H9 (cell line): ENCODE measurements around the gene IFNG-AS1. TPM values are rescaled to one million over a fixed set of nuclear protein-coding genes. Genes with fewer than 3 reads are reported as not detected.

Experiments used
- DNase-seq: peaks from one replicate; pipeline ENCODE4 v3.0.0-alpha.2; 2017
- H2AFZ ChIP-seq: one replicate; pipeline ENCODE4 v1.6.1; 2013; ENCODE audit warnings: mild to moderate bottlenecking, low read length, control low read depth, moderate library complexity
- H2AK5ac ChIP-seq: 2 replicates; pipeline ENCODE4 v1.6.1; 2013; ENCODE audit warnings: low read length, control low read depth, mixed read lengths; ENCODE audit not compliant: insufficient read length
- H2BK120ac ChIP-seq: one replicate; pipeline ENCODE4 v1.6.1; 2013; ENCODE audit warnings: low read depth, mild to moderate bottlenecking, low read length, control low read depth, inconsistent platforms; ENCODE audit not compliant: poor library complexity, severe bottlenecking
- H2BK12ac ChIP-seq: 2 replicates; pipeline ENCODE4 v1.6.1; 2013; ENCODE audit warnings: low read length, control low read depth, mixed read lengths, low read depth; ENCODE audit not compliant: insufficient read length
- H2BK15ac ChIP-seq: 2 replicates; pipeline ENCODE4 v1.6.1; 2013; ENCODE audit warnings: low read depth, low read length, control low read depth
- H2BK20ac ChIP-seq: one replicate; pipeline ENCODE4 v1.6.1; 2013; ENCODE audit warnings: low read depth, mild to moderate bottlenecking, low read length, control low read depth, inconsistent platforms; ENCODE audit not compliant: poor library complexity, severe bottlenecking
- H2BK5ac ChIP-seq: 2 replicates; pipeline ENCODE4 v1.6.1; 2013; ENCODE audit warnings: low read length, control low read depth, mixed read lengths; ENCODE audit not compliant: insufficient read length
- H3K14ac ChIP-seq: 2 replicates; pipeline ENCODE4 v1.6.1; 2013; ENCODE audit warnings: low read length, control low read depth; ENCODE audit not compliant: insufficient read depth
- H3K18ac ChIP-seq: 2 replicates; pipeline ENCODE4 v1.6.1; 2013; ENCODE audit warnings: low read depth, mild to moderate bottlenecking, mixed read lengths, low read length, control low read depth; ENCODE audit not compliant: insufficient read length
- H3K23ac ChIP-seq: 2 replicates; pipeline ENCODE4 v1.6.1; 2013; ENCODE audit warnings: low read length, control low read depth, mixed read lengths, low read depth; ENCODE audit not compliant: insufficient read length
- H3K23me2 ChIP-seq: 2 replicates; pipeline ENCODE4 v1.6.1; 2013; ENCODE audit warnings: low read depth, mild to moderate bottlenecking, mixed read lengths, low read length, control low read depth; ENCODE audit not compliant: insufficient read length, poor library complexity, severe bottlenecking
- H3K27ac ChIP-seq: 2 replicates; pipeline ENCODE4 v1.5.1; 2013; ENCODE audit warnings: low read length, control low read depth, mixed read lengths, low read depth; ENCODE audit not compliant: insufficient read length
- H3K27me3 ChIP-seq: 2 replicates; pipeline ENCODE4 v1.6.1; 2013; ENCODE audit warnings: low read length, control low read depth, inconsistent platforms; ENCODE audit not compliant: insufficient read depth
- H3K4ac ChIP-seq: 2 replicates; pipeline ENCODE4 v1.6.1; 2013; ENCODE audit warnings: low read depth, mild to moderate bottlenecking, control low read depth, inconsistent platforms, low read length, moderate library complexity
- H3K4me1 ChIP-seq: 2 replicates; pipeline ENCODE4 v1.6.1; 2013; ENCODE audit warnings: low read length, control low read depth, inconsistent platforms; ENCODE audit not compliant: insufficient read depth
- H3K4me2 ChIP-seq: 2 replicates; pipeline ENCODE4 v1.6.1; 2013; ENCODE audit warnings: low read length, control low read depth, mixed read lengths; ENCODE audit not compliant: insufficient read length, insufficient read depth
- H3K56ac ChIP-seq: 2 replicates; pipeline ENCODE4 v1.6.1; 2013; ENCODE audit warnings: low read depth, mild to moderate bottlenecking, mixed read lengths, low read length, control low read depth; ENCODE audit not compliant: insufficient read length
- H3K79me1 ChIP-seq: 2 replicates; pipeline ENCODE4 v1.6.1; 2013; ENCODE audit warnings: low read depth, mild to moderate bottlenecking, moderate library complexity, low read length, control low read depth, inconsistent platforms; ENCODE audit not compliant: insufficient read depth, poor library complexity, severe bottlenecking
- H3K79me2 ChIP-seq: 2 replicates; pipeline ENCODE4 v1.6.1; 2013; ENCODE audit warnings: low read length, control low read depth, inconsistent platforms; ENCODE audit not compliant: insufficient read depth
- H3K9ac ChIP-seq: 2 replicates; pipeline ENCODE4 v1.6.1; 2013; ENCODE audit warnings: low read length, control low read depth, mixed read lengths; ENCODE audit not compliant: insufficient read length; ENCODE audit errors: extremely low read depth
- H3K9me3 ChIP-seq: one replicate; pipeline ENCODE4 v1.6.1; 2013; ENCODE audit warnings: low read depth, low read length, inconsistent platforms; ENCODE audit not compliant: control insufficient read depth
- H3T11ph ChIP-seq: one replicate; pipeline ENCODE4 v1.6.1; 2013; ENCODE audit warnings: mild to moderate bottlenecking, low read length, control low read depth, inconsistent platforms
- H4K20me1 ChIP-seq: one replicate; pipeline ENCODE4 v1.6.1; 2013; ENCODE audit not compliant: control insufficient read depth, insufficient read length, insufficient read depth
- H4K5ac ChIP-seq: 2 replicates; pipeline ENCODE4 v1.6.1; 2013; ENCODE audit warnings: low read depth, mild to moderate bottlenecking, mixed read lengths, low read length, control low read depth; ENCODE audit not compliant: insufficient read length
- H4K8ac ChIP-seq: replicated peaks from 2 replicates; pipeline ENCODE4 v1.6.1; 2013; ENCODE audit warnings: low read length, control low read depth, mixed read lengths, low read depth; ENCODE audit not compliant: insufficient read length
- H4K91ac ChIP-seq: 2 replicates; pipeline ENCODE4 v1.6.1; 2013; ENCODE audit warnings: low read depth, mild to moderate bottlenecking, moderate library complexity, mixed read lengths, low read length, control low read depth; ENCODE audit not compliant: insufficient read length
- H3K27ac Mint-ChIP-seq, 3 experiments: 2 replicates in 2 of 3; 3 replicates in 1 of 3; pipeline ENCODE4 v1.8.0; 2020 to 2021; ENCODE audit warnings: mixed read lengths in 3 of 3, mild to moderate bottlenecking in 1 of 3, moderate library complexity in 1 of 3
- H3K27me3 Mint-ChIP-seq: 2 replicates; pipeline ENCODE4 v1.8.0; 2021; ENCODE audit warnings: low read depth, mild to moderate bottlenecking, moderate library complexity, mixed read lengths
- H3K36me3 Mint-ChIP-seq, 3 experiments: 2 replicates in 2 of 3; 3 replicates in 1 of 3; pipeline ENCODE4 v1.8.0; 2020 to 2021; ENCODE audit warnings: low read depth in 3 of 3, mixed read lengths in 3 of 3; ENCODE audit not compliant: insufficient read depth in 1 of 3
- H3K4me1 Mint-ChIP-seq, 2 experiments: 2 replicates each; pipeline ENCODE4 v1.8.0; 2020; ENCODE audit warnings: mixed read lengths in 2 of 2
- H3K4me3 Mint-ChIP-seq, 2 experiments: 2 replicates in 1 of 2; 3 replicates in 1 of 2; pipeline ENCODE4 v1.8.0; 2020 to 2021; ENCODE audit warnings: mild to moderate bottlenecking in 2 of 2, mixed read lengths in 2 of 2, moderate library complexity in 1 of 2
- H3K9me3 Mint-ChIP-seq, 2 experiments: 2 replicates in 1 of 2; 3 replicates in 1 of 2; pipeline ENCODE4 v1.8.0; 2020; ENCODE audit warnings: mild to moderate bottlenecking in 2 of 2, mixed read lengths in 2 of 2, moderate library complexity in 1 of 2
- WGBS: extraction: QIAGEN DNeasy Blood & Tissue Kit; methylation state at CpG from one replicate; pipeline ENCODE4 v1.1.7; 2013; ENCODE audit warnings: missing lambda C conversion rate, low lambda C conversion rate, mixed read lengths; ENCODE audit not compliant: insufficient read length; ENCODE audit errors: extremely low coverage; 5-methylcytosine and 5-hydroxymethylcytosine counted together
- total RNA-seq: library from RNA; stranded (reverse); gene quantifications from 2 replicates; pipeline ENCODE4 v1.2.1, GENCODE V29; 2021
- TF ChIP-seq, protein P1 (sequence below): fragments of 200-600 bp; sonication (generic); conservative IDR thresholded peaks from 3 replicates; pipeline ENCODE4 v1.8.0; 2021; ENCODE audit warnings: antibody characterized with exemption, mild to moderate bottlenecking

Gene IFNG-AS1
- total RNA-seq, 1 experiment from 2014 or later = not detected

DNA sequence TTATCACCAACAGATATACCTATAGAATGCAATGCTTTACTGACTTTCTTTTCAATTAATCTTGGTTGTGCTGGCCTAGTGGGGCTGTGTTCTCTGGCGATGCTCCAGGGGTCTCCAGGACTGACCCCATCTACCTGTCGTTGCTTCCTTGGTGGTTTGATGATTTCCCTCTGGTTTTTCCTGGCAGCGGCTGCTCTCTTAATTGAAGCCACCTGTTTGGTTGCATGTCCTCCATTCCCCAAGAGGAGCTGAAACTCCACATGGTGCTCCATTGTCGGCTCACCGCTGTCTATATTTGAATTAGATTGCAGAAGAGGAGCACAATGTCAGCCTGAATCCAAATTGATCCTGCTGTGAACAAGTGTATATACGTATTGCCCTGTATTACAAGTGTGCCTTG, 7.1 kb upstream of the IFNG-AS1 start:
- Histone ChIP-seq H3K27me3 (no peaks in the 10 kb centered on the region), H2BK12ac (no peak overlapping the region), H3K14ac (no peak overlapping the region), H3K79me2 (no peaks in the 10 kb centered on the region), H4K20me1 (no peaks in the 10 kb centered on the region), H2BK120ac (no peak overlapping the region), H3K9me3 (no peaks in the 10 kb centered on the region), H2AFZ (no peak overlapping the region), H2BK20ac (no peak overlapping the region), H3K79me1 (no peaks in the 10 kb centered on the region), H3K18ac (no peak overlapping the region), H2BK5ac (no peak overlapping the region), H3K27ac (no peak overlapping the region), H2AK5ac (no peak overlapping the region), H4K8ac (no peak overlapping the region), H2BK15ac (no peak overlapping the region), H4K91ac (no peak overlapping the region), H3K4me2 (no peak overlapping the region), H3K9ac (no peak overlapping the region), H3K4me1 (no peaks in the 10 kb centered on the region), H3K4ac (no peak overlapping the region), H3K23me2 (no peaks in the 10 kb centered on the region), H3K56ac (no peak overlapping the region), H3K23ac (no peak overlapping the region), H3T11ph (no peak overlapping the region), H4K5ac (no peak overlapping the region)
- no CpG with 5 or more reads among the region's 6 CpGs for WGBS
- Mint-ChIP-seq H3K27ac (no peak overlapping the region), H3K4me3 (no peak overlapping the region), H3K9me3 (no peaks in the 10 kb centered on the region; a peak in 1 of 5 replicates), H3K27me3 (no peaks in the 10 kb centered on the region), H3K36me3 (no peaks in the 10 kb centered on the region), H3K4me1 (0 out of 4 replicates have a peak, but pooled peaks cover 0 to 2% of the 10 kb centered on the region in 2 experiments)
- TF ChIP-seq, protein P1, sequence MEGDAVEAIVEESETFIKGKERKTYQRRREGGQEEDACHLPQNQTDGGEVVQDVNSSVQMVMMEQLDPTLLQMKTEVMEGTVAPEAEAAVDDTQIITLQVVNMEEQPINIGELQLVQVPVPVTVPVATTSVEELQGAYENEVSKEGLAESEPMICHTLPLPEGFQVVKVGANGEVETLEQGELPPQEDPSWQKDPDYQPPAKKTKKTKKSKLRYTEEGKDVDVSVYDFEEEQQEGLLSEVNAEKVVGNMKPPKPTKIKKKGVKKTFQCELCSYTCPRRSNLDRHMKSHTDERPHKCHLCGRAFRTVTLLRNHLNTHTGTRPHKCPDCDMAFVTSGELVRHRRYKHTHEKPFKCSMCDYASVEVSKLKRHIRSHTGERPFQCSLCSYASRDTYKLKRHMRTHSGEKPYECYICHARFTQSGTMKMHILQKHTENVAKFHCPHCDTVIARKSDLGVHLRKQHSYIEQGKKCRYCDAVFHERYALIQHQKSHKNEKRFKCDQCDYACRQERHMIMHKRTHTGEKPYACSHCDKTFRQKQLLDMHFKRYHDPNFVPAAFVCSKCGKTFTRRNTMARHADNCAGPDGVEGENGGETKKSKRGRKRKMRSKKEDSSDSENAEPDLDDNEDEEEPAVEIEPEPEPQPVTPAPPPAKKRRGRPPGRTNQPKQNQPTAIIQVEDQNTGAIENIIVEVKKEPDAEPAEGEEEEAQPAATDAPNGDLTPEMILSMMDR = no peak
- no peak for DNase-seq
